HG02840 (cell line): ENCODE results near the gene KAZN.

Experiments
- ATAC-seq: cut with Tn5 transposase; IDR thresholded peaks from one replicate; pipeline ENCODE4 v1.9.1; 2021; ENCODE audit warnings: mild to moderate bottlenecking, moderate library complexity, moderate number of reproducible peaks; ENCODE audit not compliant: unreplicated experiment, low FRiP score

The KAZN gene

DNA sequence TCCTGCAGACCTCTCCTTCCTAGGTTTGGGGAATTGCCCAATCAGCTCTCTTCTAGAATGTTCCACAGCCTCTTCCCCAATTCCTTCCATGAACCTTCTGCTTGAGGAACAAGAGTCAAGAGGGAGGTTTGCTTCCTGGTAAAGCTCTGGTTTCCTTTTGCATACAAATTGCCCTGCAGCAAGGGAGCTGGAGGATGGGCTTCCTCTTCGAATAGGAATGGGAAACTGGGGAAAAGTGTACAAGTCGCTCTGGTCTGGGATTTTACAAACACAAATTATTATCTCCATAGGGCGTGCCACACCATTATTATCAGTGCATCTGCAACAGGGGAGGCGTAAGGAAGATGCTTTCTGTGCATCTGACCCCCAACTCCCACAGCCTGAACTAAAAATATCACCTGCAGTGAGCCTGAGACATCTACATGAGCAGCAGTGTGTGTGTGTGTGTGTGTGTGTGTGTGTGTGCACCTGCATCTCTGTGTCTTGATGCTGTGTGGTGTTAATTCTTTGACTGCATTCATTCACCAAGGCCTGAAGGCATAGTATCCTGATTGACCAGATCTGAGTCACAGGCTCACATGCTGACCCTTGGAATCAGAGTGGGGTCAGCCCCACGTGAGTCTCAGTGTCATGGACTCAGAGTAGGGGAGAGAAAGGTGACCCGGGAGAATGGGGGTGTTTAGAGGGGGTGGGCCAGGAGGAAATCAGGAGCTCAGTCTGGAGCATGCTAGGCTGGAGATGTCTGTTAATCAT lies 272.9 kb downstream of the KAZN start:
- no peak for ATAC-seq

DNA sequence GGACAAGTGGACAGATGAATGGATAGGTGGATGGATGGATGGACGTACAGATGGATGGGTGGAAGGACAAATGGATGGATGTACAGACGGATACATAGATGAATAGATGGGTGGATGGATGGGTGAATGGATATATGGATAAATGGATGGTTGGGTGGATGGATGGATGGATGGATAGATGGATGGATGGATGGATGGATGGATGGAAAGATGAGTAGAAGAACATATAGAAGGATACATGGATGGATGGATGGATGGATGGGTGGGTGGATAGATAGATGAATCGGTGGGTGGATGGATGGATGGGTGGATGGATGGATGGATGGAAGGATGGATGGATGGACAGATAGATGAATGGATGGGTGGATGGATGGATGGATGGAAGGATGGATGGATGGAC lies 274.3 kb downstream of the KAZN start:
- no peak for ATAC-seq

DNA sequence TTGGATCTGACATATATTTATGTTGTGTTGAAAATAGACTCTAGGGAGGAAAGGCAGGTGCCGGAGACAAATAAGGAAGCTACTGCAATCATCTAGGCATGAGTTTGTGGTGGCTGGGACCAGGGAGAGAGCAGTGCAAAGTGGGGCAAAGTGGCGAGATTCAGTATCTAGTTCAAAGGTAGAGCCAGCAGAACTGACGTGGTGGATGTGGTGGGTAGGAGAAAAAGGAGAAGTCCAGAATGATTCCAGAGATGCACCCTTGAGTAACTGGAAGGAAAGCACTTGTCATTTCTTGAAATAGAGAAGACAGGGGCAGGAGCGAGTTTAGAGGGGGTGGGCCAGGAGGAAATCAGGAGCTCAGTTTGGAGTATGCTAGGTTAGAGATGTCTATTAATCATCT lies 275.2 kb downstream of the KAZN start:
- ATAC-seq: no peak

DNA sequence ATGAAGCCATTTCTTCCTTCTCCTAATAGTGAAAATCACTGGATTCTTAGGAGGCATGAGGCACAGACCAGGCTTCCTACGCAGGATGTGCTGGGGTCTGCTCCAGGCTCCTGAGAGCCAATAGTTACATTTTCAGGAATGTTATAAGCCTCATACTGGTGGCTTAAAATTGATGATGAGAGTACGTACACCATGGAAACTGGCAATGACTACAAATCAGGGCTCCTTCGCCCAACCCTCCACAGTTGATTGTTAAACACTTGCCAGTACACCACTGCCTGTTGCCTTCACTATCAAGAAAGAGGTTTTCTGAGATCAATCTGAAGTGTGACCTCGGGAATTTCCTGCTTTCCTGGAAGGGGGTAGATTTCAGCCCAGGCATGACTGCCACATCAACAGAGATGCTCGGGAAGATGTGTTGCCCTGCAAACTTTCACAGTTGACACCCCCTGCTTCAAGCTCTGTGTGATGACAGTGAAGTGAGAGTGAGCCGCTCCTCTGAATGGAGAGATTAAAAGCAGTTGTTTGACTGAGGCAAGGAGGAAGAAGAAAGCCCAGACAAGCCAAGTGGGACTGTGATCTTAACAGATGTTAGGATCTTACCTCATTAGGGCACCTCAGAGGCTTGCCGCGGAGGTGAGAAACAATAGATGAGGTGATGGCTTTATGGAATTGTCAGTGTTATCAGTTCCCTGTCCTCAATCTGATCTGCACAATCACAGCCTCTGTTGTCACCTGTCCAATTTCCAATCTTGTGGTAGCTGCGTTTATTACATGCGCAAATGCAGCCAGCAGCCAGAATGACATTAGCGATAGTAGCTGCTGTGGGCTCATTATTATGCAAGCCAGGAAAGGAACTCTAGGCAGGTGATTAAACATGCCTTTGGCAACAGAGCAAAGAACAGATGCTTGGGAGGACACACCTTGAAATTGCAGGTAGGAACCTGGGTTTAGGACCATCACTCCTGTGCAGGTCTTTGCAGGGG lies 277.3 kb downstream of the KAZN start:
- no peak for ATAC-seq

DNA sequence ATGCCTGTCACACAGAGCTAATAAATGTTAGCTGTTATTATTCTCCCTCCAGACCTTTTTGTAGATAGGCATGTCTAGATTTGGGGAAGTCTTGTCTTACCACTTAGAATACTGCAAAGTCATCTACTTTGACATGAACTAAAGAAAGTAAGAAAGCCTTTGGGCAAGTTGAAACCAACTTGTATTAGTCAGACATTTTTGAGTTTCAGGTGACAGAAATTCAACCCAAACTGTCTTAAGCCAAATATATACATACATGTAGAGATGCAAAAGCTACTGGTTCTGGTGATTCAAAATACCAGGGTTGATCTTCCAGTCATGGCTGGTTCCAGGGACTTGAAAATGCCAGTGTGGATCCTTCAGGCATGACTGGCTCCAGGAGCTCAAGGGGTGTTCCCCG lies 278.3 kb downstream of the KAZN start:
- ATAC-seq: no peak

DNA sequence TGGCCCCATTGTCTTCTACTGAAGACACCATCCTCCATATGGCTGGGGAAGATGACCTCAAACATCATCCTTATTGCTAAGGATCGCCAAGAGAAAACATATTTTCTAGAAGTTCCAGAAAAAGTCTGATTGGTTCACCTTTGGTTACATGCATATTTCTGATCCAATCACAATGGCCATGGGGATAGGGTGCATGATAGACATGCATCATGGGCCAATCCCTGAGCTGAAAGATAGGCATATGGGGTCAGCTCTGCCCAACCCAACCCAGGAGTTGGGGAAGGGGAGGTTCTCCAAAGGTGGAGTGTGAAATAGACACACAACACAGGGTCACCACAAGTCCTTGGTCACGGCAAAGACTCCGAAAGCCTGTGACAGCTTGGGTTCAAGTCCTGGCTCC lies 278.7 kb downstream of the KAZN start:
- ATAC-seq: no peak

DNA sequence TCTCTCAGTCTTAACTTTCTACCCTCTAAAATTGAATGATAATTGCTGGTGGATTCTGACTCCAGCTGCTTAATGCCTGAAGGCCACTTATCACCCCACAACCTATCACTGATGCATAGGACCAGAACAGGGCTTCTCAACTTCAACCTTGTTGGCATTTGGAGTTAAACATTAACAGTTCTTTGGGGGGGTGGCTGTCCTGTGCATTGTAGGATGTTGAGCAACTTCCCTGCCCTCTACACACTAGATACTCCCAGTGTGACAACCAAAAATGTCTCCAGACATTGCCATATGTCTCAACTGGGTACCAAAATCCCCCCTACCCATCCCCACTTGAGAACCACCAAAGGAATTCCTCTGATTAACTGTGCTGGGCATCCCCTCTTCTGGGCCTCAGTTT lies 279.6 kb downstream of the KAZN start:
- no peak for ATAC-seq

DNA sequence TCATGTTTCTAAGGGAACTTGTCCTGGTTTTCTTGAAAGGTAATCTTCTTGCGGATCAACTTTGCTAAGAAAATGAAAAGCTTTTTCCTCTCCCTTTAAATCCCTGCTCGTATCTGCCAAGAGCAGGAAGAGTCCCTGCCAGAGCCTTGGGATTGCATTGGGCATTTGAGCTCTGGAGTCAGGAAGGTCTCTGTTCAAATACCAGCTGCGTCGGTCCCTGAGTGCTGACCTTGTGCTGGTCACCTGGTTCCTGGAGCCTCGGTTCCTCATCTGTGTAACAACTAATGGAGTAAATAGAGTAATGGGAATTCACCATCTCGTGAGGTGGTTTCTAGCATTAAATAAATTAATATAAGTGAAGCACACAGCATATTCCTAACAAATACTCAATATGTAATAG lies 280.5 kb downstream of the KAZN start:
- ATAC-seq: no peak

DNA sequence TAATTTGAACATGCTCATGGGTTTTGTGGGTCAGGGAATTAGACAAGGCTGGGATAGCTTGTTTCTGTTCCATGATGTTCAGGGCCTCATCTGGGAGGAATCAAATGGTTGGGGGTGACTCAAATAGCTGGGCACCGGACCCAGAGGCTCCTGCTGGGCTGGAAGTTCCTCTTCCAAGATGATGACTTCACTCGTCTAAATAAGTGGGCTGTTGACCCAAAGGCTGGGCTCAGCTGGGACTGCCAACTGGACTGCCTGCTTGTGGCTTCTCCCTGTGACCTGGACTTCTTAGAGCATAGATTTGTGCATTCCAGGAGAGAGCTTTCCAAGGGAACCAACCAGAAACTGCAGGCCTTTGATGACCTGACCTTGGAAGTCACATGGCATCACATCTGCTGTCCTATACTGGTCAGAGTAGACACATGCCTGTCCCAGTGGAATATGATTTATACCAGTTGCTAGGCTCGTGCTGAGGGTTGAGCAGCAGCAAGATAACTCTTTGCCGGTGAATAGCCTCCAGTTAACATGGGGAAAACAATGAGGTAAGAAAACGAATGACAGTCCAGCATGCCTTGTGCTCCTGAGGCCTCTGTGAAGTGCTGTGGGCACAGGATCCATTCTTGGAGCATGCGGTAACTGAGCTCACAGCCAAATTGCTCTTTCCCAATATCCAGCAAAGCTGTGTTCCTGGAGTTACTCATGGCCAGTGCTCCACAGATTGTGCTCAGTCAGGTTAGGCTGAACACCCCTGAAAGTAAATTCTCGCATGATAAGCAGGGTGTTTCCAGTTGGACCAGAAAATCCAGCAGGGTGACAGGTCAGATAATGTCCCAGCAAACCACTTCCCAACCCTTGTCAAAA lies 282.2 kb downstream of the KAZN start:
- ATAC-seq: no peak

DNA sequence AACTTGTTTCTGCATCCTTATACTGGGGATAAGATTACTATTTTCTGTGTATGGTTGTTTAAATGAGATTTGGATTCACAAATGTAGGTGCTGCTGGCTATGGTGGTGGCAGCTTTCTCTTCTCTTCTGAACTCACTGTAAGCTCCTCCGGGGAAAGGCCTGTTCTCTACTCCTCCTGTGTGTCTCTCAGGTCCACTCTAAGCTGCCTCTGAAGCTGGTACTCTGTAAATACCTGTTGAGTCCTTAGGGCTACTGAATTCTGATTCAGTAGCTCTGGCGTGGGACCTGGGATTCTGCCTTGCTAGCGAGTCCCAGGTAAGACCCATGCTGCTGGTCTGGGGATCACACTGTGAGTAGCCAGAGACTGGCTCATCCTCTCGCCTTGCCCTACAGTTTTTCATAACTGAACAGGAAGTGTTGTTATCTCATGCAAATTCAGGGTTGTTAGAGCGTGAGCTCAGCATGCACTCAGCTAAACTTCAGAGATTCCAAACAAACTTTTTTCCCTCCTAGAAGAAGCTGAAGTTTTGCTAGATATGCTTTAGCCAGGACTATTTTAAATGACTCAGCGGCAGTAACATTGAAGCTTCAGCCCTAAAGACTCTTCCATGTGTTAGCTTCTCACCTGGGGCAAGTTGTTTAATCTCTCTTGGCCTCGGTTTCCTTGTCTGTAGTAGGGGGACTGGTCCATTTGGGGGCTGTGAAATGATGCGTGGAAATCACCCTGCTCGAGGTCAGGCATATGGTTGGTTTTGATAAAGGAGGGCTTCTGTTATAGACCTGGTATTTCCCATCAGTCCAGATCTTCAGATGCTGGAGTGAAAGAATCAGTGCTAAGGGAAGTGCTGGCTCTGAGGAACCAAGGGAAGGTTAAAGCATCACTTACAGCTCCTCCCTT lies 283.5 kb downstream of the KAZN start:
- no peak for ATAC-seq

DNA sequence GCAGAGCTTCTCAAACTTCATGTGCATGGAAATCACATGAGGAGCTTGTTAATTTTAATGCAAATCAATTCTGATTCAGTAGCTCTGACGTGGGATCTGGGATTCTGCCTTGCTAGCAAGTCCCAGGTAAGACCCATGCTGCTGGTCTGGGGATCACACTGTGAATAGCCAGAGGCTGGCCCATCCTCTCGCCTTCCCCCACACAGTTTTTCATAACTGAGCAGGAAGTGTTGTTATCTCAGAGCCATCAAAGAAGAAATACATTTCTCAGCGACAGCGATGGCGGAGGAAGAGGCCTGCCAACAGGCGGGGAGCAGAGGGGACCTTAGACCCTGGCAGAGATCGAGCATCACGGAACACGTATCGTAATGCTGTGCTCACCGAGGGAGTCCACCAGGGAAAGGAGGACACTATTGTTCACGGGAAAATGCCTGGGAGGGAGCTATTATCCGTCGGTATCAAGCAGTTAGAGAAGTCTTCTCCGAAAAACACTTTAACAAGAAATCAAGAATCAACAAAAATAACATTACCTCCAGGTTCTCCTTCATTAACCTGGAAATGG lies 286.2 kb downstream of the KAZN start:
- no peak for ATAC-seq

DNA sequence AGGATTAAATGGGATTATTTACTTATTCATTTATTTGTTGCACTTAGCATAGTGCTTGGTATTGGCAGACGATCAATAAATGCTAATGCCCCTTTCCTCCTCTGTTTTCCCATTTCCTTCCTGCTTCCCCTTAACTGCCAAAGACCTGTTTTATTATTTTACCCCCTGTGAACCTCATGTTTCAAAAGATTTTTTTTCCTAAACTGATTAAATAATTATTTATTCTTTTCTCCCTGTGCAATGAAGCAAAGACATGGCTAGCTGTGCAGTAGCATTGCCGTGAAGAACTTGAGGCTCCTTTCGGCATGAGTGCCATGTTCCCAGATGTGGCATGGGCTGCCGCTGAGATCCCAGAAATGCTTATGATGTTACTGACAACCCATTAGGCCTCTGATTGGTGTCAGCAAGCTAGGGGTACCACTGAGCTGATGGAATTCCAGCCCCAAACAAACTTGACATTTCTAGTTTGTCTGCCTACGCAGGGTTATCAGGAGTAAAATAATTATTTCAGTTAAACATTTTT lies 288.6 kb downstream of the KAZN start:
- ATAC-seq: no peak

DNA sequence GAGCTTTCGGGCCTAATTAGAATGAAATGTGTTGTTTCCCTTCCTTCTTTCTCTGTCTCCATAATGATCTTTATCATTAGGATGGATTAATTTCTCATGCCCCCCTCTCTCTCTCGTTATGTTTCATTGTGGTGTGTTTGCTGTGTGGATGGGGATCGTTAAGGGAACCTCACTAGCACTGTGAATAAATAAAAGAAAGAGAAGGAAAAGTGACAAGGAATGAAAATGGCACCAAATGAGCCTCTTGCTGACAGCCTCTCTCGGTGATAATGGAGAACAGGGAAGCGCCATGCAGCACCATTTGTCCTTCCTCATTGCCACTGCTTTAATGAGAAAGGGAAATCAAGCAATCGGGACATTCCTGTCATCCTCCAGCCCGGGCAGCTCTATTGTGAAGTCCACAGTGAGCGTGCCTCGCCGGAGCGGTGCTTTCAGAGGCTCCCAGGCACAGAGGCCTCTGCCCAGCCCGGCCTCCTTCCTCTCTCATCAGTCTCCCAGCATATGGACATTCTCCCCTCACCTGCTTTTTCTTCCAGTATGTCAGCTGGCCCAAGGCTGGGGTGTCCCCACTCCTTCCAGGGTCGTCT lies 289.4 kb downstream of the KAZN start:
- ATAC-seq: no peak

DNA sequence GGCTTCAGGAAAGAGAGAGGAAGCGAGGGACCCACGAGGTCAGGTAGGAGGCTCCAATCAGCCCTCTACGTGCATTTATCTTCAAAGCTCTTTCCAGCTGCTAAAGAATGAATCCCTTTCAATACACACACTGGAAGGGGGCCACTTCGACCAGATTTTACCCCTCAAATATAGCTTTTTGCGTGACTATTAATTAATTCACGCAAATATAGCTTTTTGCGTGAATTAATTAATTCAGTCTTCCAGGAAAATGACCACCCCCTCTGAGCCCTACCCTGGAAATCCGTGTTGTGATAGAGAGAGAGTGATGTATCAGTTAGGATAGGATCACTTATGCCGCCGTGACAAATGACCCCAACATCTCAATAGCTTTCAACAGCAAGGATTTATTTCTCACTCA lies 289.9 kb downstream of the KAZN start:
- no peak for ATAC-seq

DNA sequence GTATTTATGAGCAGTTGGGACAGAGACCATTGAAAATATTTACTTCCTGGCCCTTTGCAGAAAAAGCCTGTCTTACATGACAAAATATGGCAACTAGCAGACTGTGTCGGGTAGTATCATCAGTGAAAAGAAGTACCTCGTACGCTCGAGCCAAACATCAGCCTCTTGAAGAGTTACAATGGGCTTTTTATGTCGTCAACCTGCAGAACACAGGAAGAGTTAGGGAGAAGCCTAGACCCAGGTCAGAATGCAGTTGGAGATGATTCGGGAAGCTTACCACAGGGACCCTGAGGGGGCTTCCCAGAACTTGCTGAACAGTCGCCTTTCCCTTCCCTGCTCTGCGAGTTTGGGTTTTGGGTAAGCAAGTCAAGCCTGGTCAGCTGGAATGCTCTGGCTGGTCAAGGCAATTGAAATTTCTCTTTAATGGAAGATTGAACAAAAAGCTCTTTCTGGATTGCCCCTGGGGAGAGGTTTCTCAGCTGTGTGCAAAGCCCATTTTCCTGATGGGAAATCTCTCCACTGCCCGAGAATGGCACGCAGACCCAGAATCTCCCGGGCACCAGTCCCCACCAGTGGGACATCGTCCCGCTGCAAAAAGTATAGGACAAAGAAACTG lies 291.4 kb downstream of the KAZN start:
- no peak for ATAC-seq

DNA sequence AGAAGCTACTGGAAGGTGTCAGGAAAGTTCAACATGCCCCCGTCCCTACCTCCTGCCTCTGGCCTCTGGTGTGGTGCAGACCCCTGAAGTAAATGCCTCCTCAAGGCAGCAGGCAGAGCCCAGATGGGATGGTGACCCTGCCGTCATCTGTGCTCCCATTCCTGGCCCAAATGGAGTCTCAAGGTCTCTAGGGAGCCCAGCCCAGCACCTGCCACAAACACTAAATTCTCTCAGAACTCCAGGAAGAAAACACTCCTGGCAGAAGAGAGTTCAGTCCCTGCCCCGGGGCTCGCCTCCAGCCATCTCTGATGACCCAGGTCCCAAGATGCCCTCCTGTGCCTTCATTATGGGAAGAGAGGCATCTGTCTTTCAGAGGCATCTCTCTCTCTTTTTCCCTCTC lies 293.5 kb downstream of the KAZN start:
- ATAC-seq: no peak

DNA sequence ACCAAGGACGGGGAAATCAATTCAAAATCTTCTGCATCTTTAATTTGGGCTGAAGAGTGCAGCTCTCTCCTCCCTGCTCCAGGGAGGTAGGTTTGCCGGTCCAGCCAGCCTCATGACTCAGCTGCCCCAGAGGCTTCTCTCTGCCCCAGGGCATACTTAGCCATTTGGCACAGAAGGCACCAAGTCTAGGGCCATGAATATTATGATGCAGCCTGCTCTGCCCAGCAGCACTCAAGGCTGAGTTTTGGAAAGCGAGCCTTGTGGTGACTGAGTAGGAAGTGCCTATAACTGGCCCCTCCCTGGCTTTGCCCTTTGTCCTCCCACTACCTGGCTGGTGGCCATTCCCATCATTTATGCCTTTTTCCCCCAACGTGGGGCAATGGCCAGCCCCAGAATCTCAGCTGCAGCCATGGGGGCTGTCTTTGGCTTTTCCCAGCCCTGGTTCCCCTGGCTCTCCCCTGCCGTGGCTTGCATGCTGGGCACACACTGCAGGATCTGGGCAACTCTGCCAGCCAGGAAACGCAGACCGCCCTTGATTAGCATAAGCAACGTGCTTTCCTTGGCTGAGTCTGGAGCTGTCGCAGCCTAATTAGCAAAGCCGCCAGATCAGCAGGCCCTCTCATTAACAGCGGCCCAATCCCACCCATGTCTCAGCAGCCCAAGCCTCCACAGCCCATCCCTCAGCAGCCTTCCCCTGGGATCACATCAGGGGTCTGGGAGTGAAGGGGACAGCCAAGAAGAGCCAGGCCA lies 296.5 kb downstream of the KAZN start:
- no peak for ATAC-seq

DNA sequence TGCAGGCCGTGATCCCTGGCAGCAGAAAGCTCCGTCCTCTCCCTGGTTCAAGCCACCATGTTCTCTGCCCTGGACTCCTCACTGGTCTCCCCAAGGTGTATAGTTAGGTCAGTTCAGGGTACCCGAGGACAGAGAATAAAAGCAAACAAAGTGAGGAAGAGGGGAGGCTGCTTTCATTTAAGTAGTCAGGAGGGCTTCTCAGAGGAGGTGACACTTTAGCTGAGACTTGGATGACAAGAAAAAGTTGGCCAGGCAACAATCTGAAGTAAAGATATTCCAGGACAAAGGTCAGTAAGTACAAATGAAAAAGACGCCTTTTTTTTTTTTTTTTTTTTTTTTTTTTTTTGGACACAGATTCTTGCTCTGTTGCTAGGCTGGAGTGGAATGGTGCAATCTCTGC lies 297.2 kb downstream of the KAZN start:
- no peak for ATAC-seq
